ENCODE data around the gene NIP7.

NIP7 gene

DNA sequence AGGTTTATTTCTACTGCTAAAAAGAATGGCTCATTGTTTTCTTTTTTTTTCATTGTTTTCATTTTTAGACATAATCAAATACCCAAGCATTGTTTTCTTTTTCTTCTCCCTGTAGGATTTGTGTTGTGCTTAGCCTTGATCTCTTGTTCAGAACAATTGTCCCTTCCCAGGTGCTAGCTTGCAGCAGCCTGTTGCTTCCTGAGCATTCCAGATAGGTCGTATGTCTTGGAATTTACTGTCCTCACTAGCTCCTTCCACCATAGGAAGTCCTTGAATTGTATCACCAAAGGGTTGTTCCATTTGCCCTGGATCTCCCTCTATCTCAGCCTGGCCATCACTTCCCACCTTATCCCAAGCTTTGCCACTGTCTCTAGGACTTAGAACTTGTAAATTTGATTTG is 38.4 kb upstream of the NIP7 start:
- Histone ChIP-seq H3K4me3 (replicated peaks; ENCODE audit: low read depth, low read length) (no peak overlapping the region), H3K27me3 (replicated peaks; ENCODE audit: control insufficient read depth, insufficient read depth, low read length) (no peaks in the 10 kb centered on the region), H3K36me3 (ENCODE audit: control insufficient read depth, insufficient read depth, low read length) (peaks cover 1% of the 10 kb centered on the region; the same call in 1 of the 2 replicates)
- DNase-seq (ENCODE audit: extremely low read depth, insufficient read length): no peak
- TF ChIP-seq, protein P1, sequence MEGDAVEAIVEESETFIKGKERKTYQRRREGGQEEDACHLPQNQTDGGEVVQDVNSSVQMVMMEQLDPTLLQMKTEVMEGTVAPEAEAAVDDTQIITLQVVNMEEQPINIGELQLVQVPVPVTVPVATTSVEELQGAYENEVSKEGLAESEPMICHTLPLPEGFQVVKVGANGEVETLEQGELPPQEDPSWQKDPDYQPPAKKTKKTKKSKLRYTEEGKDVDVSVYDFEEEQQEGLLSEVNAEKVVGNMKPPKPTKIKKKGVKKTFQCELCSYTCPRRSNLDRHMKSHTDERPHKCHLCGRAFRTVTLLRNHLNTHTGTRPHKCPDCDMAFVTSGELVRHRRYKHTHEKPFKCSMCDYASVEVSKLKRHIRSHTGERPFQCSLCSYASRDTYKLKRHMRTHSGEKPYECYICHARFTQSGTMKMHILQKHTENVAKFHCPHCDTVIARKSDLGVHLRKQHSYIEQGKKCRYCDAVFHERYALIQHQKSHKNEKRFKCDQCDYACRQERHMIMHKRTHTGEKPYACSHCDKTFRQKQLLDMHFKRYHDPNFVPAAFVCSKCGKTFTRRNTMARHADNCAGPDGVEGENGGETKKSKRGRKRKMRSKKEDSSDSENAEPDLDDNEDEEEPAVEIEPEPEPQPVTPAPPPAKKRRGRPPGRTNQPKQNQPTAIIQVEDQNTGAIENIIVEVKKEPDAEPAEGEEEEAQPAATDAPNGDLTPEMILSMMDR (IDR thresholded peaks at IDR 0.05; ENCODE audit: insufficient read depth, low read length, poor library complexity, severe bottlenecking): no peak

DNA sequence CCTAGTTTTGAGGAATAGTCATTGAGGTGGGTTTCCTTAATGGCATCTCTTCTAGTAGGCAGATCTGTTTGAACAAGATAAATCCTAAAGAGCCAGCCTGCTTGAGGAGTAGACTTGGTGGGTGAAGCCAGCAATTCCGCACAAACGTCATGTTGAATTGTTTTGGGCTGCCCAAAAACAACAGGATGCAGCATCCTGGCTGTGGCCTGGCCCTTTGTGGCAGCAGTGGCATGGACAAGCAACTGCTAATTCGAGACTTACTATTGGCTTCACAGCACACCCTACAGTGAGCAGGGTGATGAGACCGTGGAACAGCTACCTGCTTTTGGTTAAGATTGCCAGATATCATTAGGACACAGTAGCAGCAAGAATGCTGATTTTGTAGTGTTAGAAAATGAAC is 37.7 kb upstream of the NIP7 start:
- Histone ChIP-seq H3K27me3 (replicated peaks; ENCODE audit: control insufficient read depth, insufficient read depth, low read length) (no peaks in the 10 kb centered on the region), H3K36me3 (ENCODE audit: control insufficient read depth, insufficient read depth, low read length) (peaks cover 1% of the 10 kb centered on the region; the same call in 1 of the 2 replicates), H3K4me3 (replicated peaks; ENCODE audit: low read depth, low read length) (no peak overlapping the region)
- DNase-seq (ENCODE audit: extremely low read depth, insufficient read length): no peak
- TF ChIP-seq, protein P1 (IDR thresholded peaks at IDR 0.05; ENCODE audit: insufficient read depth, low read length, poor library complexity, severe bottlenecking): no peak

DNA sequence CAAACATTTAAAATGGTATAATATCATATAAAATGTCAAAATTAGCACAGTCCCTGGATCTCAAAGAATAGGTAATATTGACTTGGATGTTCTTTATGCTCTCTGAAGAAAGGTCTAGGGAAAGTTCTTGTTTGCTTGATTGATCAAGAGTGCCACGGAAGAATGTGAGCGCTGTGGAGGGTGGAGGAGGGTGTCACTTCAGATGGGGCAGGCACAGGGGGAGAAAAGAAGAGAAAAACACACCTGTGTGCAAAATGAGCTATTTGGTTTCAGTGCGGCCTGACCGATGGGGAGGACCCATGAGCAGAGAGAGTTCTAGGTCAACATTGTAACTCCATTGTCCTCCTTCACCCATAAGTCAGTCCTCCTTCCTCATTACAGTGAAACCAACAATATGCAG is 37.3 kb upstream of the NIP7 start:
- H3K36me3 ChIP-seq (ENCODE audit: control insufficient read depth, insufficient read depth, low read length): peaks cover 1% of the 10 kb centered on the region; the same call in 1 of the 2 replicates
- no peak overlapping the region for H3K4me3 ChIP-seq (replicated peaks; ENCODE audit: low read depth, low read length)
- DNase-seq (ENCODE audit: extremely low read depth, insufficient read length): no peak
- H3K27me3 ChIP-seq (replicated peaks; ENCODE audit: control insufficient read depth, insufficient read depth, low read length): no peaks in the 10 kb centered on the region
- TF ChIP-seq, protein P1 (IDR thresholded peaks at IDR 0.05; ENCODE audit: insufficient read depth, low read length, poor library complexity, severe bottlenecking): no peak

DNA sequence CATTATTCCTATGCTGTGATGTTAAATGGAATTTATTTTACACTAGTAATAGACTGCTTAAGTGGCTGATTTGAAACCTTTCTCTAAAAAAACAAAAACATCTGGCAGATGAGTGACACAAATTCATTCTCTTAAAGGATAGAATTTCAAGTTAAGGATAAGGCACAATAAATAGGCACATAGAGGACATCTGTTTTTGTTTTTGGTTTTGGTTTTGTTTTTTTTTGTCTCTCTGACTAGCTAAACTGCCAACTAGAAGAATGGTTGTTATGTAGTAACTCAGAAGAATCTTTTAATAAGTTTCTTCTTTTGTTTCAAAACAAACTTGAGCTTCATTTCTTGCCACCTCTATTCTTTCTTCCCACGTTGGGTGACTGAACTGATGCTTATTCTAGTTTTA is 33.5 kb upstream of the NIP7 start:
- Histone ChIP-seq H3K4me3 (replicated peaks; ENCODE audit: low read depth, low read length) (no peak overlapping the region), H3K36me3 (ENCODE audit: control insufficient read depth, insufficient read depth, low read length) (peaks cover 1% of the 10 kb centered on the region; the same call in 1 of the 2 replicates), H3K27me3 (replicated peaks; ENCODE audit: control insufficient read depth, insufficient read depth, low read length) (no peaks in the 10 kb centered on the region)
- DNase-seq (ENCODE audit: extremely low read depth, insufficient read length): no peak
- TF ChIP-seq, protein P1 (IDR thresholded peaks at IDR 0.05; ENCODE audit: insufficient read depth, low read length, poor library complexity, severe bottlenecking): no peak

DNA sequence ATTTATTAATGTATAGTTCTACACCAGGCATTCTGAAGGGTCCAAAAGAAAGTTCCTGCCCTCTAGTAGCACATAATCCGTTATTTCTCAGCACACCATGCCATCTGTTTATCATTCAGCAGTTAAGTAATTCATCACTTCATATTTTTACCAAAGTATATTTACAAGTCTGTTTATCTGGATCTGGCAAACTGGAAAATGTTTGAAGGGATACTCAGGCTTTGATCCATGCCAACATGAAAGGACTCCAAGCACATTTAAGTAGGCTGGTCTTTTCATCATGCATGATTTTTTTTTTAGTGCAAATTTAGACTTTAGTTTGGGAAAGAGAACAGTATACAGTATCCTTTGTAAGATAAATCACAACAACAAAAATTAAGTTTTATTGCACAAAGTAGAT is 32.5 kb upstream of the NIP7 start:
- H3K4me3 ChIP-seq (replicated peaks; ENCODE audit: low read depth, low read length): no peak overlapping the region
- TF ChIP-seq, protein P1 (IDR thresholded peaks at IDR 0.05; ENCODE audit: insufficient read depth, low read length, poor library complexity, severe bottlenecking): no peak
- DNase-seq (ENCODE audit: extremely low read depth, insufficient read length): no peak
- no peaks in the 10 kb centered on the region for H3K27me3 ChIP-seq (replicated peaks; ENCODE audit: control insufficient read depth, insufficient read depth, low read length)
- H3K36me3 ChIP-seq (ENCODE audit: control insufficient read depth, insufficient read depth, low read length): no peaks in the 10 kb centered on the region

DNA sequence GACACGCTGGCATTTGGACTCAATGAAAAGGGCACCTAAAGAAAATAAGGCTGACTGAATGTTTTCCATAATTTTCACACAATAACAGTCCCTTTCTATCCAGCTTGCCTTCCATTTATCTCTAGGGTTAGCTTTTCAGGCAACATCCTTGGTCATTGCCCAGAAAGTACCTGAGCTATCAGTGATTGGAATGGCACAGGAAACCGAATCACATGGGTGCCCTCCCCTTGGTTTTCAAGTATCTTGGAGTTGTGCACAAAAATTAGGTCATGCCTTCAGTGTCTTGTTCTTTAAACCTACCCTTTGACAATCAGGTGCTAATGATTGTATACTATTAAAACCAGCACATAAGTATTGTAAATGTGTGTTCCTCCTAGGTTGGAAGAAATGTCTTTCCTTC is 31.7 kb upstream of the NIP7 start:
- TF ChIP-seq, protein P1 (IDR thresholded peaks at IDR 0.05; ENCODE audit: insufficient read depth, low read length, poor library complexity, severe bottlenecking): no peak
- DNase-seq (ENCODE audit: extremely low read depth, insufficient read length): no peak
- Histone ChIP-seq H3K4me3 (replicated peaks; ENCODE audit: low read depth, low read length) (no peak overlapping the region), H3K27me3 (replicated peaks; ENCODE audit: control insufficient read depth, insufficient read depth, low read length) (no peaks in the 10 kb centered on the region), H3K36me3 (ENCODE audit: control insufficient read depth, insufficient read depth, low read length) (no peaks in the 10 kb centered on the region)

All from GM06990 (cell line).